ENCODE results near the gene BPIFB3. TPM values are rescaled to one million over a fixed set of nuclear protein-coding genes. Genes with fewer than 3 reads are reported as not detected.

Gene BPIFB3
- total and polyA plus RNA-seq, 2 of the 4 experiments (the other 2 are of a cell fraction) = not detected

- H2BK15ac ChIP-seq (ENCODE audit: low read depth, low read length) = no peak overlapping the region
- no peak overlapping the region for H2AK9ac ChIP-seq (replicated peaks; ENCODE audit: low read depth, low read length, poor library complexity)
- no peak overlapping the region for H2BK120ac ChIP-seq (ENCODE audit: low read depth, low read length)
- H3K56ac ChIP-seq (ENCODE audit: extremely low read depth, insufficient read depth, low read length) = no peak overlapping the region
- H3K4me2 ChIP-seq (ENCODE audit: low read depth, low read length) = no peak overlapping the region
- no peaks in the 10 kb centered on the region for H3K9me1 ChIP-seq (ENCODE audit: insufficient read depth, low read length)
- H2BK5ac ChIP-seq (ENCODE audit: low read depth, low read length, poor library complexity, severe bottlenecking) = no peak overlapping the region
- no peak overlapping the region for H4K8ac ChIP-seq (ENCODE audit: low read depth in 2 of 2, low read length in 2 of 2)
- no peak overlapping the region for H3K18ac ChIP-seq (ENCODE audit: low read depth, low read length)
- H3K14ac ChIP-seq (replicated peaks; ENCODE audit: low read depth, low read length) = no peak overlapping the region
- in situ Hi-C loops (cut with MboI; ENCODE audit: low sequenced_read_pairs) (no loop called here), dilution Hi-C loops (cut with HindIII; ENCODE audit: low sequenced_read_pairs, unreplicated experiment) (no loop called here), intact Hi-C loops (cut with micrococcal nuclease) (no loop called here)
- no peak overlapping the region for H3K4ac ChIP-seq (ENCODE audit: low read depth, low read length)
- no TSS peak for BruUV-seq (replicated peaks)
- H4K5ac ChIP-seq (ENCODE audit: low read depth, low read length) = no peak overlapping the region
- H2BK20ac ChIP-seq (ENCODE audit: low read depth, low read length) = no peak overlapping the region
- no peak overlapping the region for H3K27ac ChIP-seq (ENCODE audit: insufficient read depth, low read length)
- DNase-seq (no peak), ATAC-seq (ENCODE audit: low read depth) (no peak)
- no peaks in the 10 kb centered on the region for H4K20me1 ChIP-seq (ENCODE audit: insufficient read depth, low read length)
- H4K91ac ChIP-seq (ENCODE audit: insufficient read depth, low read depth, low read length) = no peak overlapping the region
- peaks cover 9% of the 10 kb centered on the region for H3K27me3 ChIP-seq (ENCODE audit: control insufficient read depth, insufficient read depth, low read length)
- H3K4me1 ChIP-seq (ENCODE audit: control insufficient read depth, insufficient read depth, low read length) = no peaks in the 10 kb centered on the region
- no peaks in the 10 kb centered on the region for H3K9me3 ChIP-seq (ENCODE audit: control insufficient read depth, insufficient read depth, low read length)
- WGBS, 2 experiments (ENCODE audit: extremely low coverage in 2 of 2, insufficient read length in 1 of 2) = 67% methylated on average over 1 of the region's 11 CpGs; no CpG with 5 or more reads in 1 of the 2 experiments
- no peak for TF ChIP-seq NFE2L2 (IDR thresholded peaks at IDR 0.05; ENCODE audit: low read depth, low read length)
- no peak for TF ChIP-seq CHD1 (IDR thresholded peaks at IDR 0.05; ENCODE audit: low read depth, low read length)
- TF ChIP-seq RAD21 (IDR thresholded peaks at IDR 0.05; ENCODE audit: low read length) = no peak
- TF ChIP-seq POLR2A (IDR thresholded peaks at IDR 0.05; ENCODE audit: low read depth, low read length) = no peak
- no peak for TF ChIP-seq MAFK (IDR thresholded peaks at IDR 0.05; ENCODE audit: low read depth, low read length)
- TF ChIP-seq RCOR1 (IDR thresholded peaks at IDR 0.05; ENCODE audit: insufficient replicate concordance, low read length) = no peak
- no peak for TF ChIP-seq USF2 (IDR thresholded peaks at IDR 0.05; ENCODE audit: low read depth, low read length)
- no peak for TF ChIP-seq RFX5 (IDR thresholded peaks at IDR 0.05; ENCODE audit: low read depth, low read length)
- no peak for TF ChIP-seq FOS (IDR thresholded peaks at IDR 0.05; ENCODE audit: low read depth, low read length)
- TF ChIP-seq MXI1 (IDR thresholded peaks at IDR 0.05; ENCODE audit: borderline replicate concordance, low read depth, low read length) = no peak
- TF ChIP-seq CEBPB (IDR thresholded peaks at IDR 0.05; ENCODE audit: low read depth, low read length) = no peak
- no peak for TF ChIP-seq BHLHE40 (IDR thresholded peaks at IDR 0.05; ENCODE audit: low read depth, low read length)
- TF ChIP-seq MAZ (IDR thresholded peaks at IDR 0.05; ENCODE audit: borderline replicate concordance, low read depth, low read length) = no peak
- TF ChIP-seq CTCF (conservative IDR thresholded peaks at IDR 0.05; ENCODE audit: low read depth, low read length) = no peak
- TF ChIP-seq ELK1 (IDR thresholded peaks at IDR 0.05; ENCODE audit: borderline replicate concordance, low read depth, low read length) = no peak
- no peak for TF ChIP-seq SMC3 (IDR thresholded peaks at IDR 0.05; ENCODE audit: low read depth, low read length)
- H2AFZ ChIP-seq (replicated peaks; ENCODE audit: low read length, poor library complexity) = no peak overlapping the region
- ChIA-PET CTCF (no interaction called here), POLR2A (ENCODE audit: unreplicated experiment) (no interaction called here)
- no peak overlapping the region for H3K23ac ChIP-seq (ENCODE audit: low read depth, low read length)
- H3K4me3 ChIP-seq (ENCODE audit: insufficient read depth, low read depth, low read length) = no peak overlapping the region
- H3K9ac ChIP-seq (ENCODE audit: low read depth, low read length) = no peak overlapping the region
- H2AK5ac ChIP-seq (ENCODE audit: low read depth, low read length) = no peak overlapping the region
- no peaks in the 10 kb centered on the region for H3K36me3 ChIP-seq (ENCODE audit: control insufficient read depth, insufficient read depth, low read length)
- H3K79me1 ChIP-seq (ENCODE audit: low read depth in 1 of 2, low read length in 2 of 2) = no peaks in the 10 kb centered on the region
Measured at GRCh38 chr20:33064572-33065287, 11.0 kb downstream of the BPIFB3 start.

Measured in IMR-90 (cell line).